Bone marrow (tissue), 2 donors: ENCODE results near the gene MYO1G.
"Not testable (repeated sequence)": the region's sequence is repeated elsewhere in the genome, so short reads cannot be mapped to it uniquely, and the experiment has no call there.

Source experiments
- DNase-seq, 2 donors: peaks; one replicate each; lab custom pipeline; 2025; lab: John Stamatoyannopoulos, UW

MYO1G gene

DNA sequence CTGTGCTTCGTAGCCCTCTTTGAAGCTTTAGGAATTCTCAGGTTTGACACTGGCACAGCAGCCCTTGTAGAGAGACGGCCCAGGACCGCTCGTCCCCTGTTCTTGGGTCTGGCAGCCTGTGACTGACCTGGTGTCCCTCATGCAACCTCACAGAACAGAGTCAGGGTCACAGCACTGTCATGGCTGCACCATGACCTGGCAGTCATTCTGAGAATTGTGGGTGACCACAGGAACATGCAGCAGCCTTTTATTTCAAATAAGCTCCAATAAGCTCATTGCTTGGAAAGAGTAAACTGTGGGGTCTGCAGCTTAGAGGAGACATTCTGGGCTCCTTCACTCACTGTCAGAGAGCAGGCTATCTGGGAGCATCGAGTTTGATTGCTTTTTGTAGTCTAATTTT lies 42.5 kb downstream of the MYO1G start:
- no peak for DNase-seq

GRCh38 chr7:44935583-44935982 lies 43.2 kb downstream of the MYO1G start:
- no peak for DNase-seq

GRCh38 chr7:44935016-44935415 lies 43.8 kb downstream of the MYO1G start:
- no peak for DNase-seq

DNA sequence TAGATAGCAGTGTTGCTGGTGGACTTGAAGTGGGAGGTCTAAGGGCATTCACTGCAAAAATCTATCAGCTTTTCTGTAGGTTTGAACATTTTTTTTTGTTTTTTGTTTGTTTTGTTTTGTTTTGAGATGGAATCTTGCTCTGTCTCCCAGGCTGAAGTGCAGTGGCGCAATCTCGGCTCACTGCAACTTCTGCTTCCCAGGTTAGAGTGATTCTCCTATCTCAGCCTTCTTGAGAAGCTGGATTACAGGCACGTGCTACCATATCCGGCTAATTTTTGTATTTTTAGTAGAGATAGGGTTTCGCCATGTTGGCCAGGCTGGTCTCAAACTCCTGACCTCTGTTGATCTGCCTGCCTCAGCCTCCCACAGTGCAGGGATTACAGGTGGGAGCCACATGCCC lies 44.3 kb downstream of the MYO1G start:
- not testable (repeated sequence) for DNase-seq

- no peak for DNase-seq
These were observed 47.9 kb downstream of the MYO1G start for GRCh38 chr7:44930921-44931320.

GRCh38 chr7:44922351-44922694 lies 56.5 kb downstream of the MYO1G start:
- no peak for DNase-seq

DNA sequence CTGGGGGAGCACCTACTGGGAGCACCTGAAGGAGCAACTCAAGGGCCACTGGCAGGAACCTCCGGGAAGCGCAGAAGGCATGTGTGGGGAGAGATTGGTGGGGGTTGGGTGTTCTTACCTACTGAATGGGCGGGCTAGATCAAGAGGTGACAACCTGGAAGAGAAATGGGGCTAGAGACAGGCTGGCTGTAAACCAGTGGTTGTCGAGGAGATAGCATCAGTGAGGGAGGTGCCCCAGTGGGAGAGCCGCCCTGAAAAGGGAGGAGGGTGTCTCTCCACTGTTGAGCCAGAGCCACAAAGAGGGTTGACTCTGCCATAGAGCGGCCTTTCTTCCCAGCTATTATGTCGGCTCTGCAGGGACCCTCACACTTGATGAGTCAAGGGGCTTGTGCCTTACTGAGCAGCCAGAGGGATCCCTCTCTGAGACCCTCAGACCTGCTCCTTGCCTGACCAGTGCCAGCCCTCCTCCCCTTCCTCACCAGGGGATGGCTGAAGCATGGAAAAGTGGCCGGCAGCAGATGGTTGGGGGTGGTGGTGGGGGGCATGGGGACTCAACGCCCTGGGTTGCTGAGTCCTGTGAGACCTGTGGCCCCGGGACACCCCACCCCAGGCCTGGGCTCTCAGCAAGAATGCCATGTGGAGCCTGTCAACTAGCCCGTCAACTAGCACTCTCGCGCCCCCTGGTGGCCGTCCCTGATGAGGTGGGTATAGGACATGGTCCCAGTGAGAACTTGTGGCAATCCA lies 57.0 kb downstream of the MYO1G start:
- peak; percentile 59 to 82 for DNase-seq

- DNase-seq, result peak in 1 of 2 donors; percentile 9
These were observed 58.7 kb downstream of the MYO1G start for GRCh38 chr7:44920119-44920518.

DNA sequence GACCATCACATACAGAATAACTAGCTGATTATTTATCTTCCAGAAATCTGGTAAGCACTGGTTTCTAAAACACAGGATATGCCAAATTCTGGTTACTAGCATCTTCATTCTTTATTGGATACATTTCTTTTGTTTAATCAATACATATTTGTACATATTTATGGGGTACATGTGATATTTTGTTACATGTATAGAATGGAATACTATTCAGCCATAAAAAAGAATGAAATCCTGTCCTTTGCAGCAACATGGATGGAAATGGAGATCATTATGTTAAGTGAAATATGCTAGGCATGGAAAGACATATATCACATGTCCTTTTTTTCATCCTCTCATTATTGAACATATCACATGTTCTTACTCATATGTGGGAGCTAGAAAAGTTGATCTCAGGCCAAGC lies 60.8 kb downstream of the MYO1G start:
- no peak for DNase-seq

- DNase-seq, result no peak
These were observed 61.4 kb downstream of the MYO1G start for GRCh38 chr7:44917465-44917864.

DNA sequence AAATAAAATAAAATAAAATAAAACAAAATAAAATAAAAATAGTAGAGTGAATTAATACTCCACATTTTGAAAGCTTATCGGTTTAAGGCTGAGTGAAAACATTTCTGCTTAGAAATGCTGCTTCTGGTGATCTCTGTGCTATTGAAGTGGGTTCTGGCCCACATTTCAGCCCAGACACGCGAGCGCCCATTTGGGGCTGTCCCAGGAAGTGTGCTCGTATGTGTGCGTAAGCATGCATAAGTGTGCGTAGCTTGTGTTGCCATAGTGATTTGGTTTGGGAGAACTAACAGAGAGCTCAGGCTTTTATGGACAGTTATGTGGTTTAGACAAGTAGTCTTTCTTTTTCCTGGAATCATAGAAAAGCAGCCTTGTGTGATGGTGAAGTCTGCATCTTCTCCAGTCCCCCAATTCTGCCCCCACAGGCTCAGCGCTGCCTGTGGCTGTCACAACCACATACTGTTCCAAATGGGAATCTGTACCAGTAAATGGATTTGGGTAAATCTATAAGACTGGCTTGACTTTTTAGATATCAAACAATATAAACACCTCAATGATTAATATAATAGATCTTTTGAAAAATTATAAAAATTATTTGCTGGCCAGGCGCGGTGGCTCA lies 63.7 kb downstream of the MYO1G start:
- DNase-seq, result no peak

- no peak for DNase-seq
These were observed 66.0 kb downstream of the MYO1G start for GRCh38 chr7:44912775-44913347.
